ENCODE measurements around the gene RNASEH2A.
"Not testable (repeated sequence)": the region's sequence is repeated elsewhere in the genome, so short reads cannot be mapped to it uniquely, and the experiment has no call there.

RNASEH2A gene

DNA sequence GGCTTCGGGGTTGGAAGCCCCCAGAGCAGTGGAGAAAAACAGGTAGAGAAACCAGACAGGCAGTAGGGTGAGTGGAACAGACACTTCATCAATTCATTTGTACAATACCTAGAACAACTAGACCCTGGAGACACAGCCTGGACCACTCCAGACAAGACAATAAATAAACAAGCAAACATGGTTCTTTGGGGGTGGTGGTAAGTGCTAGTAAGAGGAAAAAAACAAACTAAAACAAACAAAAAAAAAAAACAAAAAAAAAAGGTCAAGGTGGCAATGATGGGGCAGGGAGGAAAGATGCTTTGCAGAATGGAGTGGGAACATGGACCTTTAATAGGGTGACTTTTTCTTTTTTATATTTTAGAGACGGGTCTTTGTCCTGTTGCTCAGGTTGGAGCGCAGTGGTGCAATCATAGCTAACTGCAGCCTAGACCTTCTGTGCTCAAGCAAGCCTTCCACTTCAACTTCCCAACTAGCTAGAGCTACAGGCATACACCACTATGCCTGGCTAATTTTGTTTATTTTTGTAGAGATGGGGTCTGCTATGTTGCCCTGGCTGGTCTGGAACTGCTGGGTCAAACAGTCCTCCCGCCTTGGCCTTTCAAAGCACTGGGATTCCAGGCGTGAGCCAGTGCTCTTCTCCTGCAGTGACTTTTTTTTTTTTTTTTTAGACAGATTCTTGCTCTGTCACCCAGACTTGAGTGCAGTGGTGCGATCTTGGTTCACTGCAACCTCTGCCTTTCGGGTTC lies 12.0 kb upstream of the RNASEH2A start:
- no peak for DNase-seq

DNA sequence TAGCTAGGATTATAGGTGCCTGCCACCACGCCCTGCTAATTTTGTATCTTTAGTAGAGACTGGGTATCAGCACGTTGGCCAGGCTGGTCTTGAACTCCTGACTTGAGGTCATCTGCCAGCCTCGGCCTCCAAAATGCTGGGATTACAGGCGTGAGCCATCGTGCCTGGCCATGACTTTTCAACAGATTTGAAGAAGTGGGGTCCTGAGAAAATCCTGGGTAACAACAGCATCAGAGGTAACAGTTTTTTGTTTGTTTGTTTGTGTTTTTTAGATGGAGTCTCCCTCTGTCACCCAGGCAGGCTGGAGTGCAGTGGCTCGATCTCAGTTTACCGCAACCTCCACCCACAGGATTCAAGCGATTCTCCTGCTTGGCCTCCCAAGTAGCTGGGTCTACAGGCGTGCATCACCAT lies 11.4 kb upstream of the RNASEH2A start:
- DNase-seq: no peak

DNA sequence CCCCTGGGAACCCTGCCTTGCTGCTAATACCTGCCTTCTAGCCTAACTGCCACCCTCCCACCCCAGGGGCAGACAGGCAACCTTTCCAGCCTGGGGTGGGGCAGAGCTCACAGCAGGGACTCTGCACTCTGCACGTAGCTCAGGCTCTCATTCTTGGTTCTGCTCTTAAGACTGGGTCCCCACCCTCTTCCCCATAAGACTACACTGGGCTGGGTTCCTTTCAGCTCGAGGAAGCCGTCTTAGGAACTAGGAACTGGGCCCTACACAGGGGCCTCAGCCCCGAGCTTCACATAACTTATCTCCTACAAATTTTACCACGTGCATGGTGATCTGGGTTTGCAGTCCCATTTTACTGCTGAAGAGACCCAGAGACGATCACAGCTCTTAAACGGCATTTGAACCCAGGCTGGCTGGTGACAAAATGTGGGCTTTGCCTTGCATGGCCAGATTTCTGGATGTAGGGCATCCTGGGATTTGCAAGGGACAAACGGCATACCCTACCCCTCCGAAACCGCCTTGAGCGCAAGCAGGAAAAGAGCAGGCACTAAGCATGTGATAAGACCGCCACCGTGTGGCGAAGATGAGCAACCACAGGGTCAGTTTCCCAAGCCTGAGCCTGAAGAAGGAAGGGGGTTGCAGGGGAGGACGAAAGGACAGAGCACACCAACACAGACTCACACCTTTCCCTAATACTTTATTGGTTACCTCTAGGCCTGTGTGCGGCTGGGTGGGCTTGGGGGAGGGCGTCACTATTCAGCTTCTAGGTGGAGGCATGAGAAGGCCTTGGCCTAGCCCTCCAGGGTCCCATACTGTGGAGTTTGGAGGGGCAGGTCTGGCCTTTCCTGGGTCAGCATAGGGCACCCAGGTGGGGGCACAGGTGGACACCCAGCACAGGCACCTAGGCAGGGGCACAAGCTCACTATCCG lies 10.0 kb upstream of the RNASEH2A start:
- peak; percentile 89 for DNase-seq

DNA sequence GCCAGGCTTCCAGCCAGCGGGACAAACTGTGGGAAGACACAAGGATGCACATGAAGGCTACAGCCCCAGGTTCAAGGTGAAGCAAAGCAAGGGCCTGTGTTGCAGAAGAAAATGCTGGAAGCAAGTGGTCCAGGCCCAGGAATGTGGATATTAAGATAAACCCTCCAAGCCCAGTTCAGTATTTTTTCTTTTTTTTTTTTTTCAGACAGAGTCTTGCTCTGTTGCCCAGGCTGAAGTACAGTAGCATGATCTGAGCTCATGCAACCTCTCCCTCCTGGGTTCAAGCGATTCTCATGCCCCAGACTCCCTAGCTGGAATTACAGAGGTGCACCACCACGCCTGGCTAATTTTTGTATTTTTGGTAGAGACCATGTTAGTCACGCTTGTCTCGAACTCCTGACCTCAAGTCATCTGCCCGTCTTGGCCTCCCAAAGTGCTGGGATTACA lies 9.2 kb upstream of the RNASEH2A start:
- no peak for DNase-seq

DNA sequence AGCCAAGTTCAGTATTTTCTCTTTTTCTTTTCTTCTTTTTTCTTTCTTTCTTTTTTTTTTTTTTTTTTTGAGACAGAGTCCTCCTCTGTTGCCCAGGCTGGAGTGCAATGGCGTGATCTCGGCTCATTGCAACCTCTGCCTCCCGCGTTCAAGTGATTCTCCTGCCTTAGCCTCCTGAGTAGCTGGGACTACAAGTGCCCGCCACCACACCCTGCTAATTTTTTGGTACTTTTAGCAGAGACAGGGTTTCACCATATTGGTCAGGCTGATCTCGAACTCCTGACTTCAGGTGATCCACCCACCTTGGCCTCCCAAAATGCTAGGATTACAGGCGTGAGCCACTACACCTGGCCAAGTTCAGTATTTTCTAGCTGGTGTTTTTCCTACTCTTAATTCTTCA lies 8.8 kb upstream of the RNASEH2A start:
- DNase-seq: not testable (repeated sequence)

DNA sequence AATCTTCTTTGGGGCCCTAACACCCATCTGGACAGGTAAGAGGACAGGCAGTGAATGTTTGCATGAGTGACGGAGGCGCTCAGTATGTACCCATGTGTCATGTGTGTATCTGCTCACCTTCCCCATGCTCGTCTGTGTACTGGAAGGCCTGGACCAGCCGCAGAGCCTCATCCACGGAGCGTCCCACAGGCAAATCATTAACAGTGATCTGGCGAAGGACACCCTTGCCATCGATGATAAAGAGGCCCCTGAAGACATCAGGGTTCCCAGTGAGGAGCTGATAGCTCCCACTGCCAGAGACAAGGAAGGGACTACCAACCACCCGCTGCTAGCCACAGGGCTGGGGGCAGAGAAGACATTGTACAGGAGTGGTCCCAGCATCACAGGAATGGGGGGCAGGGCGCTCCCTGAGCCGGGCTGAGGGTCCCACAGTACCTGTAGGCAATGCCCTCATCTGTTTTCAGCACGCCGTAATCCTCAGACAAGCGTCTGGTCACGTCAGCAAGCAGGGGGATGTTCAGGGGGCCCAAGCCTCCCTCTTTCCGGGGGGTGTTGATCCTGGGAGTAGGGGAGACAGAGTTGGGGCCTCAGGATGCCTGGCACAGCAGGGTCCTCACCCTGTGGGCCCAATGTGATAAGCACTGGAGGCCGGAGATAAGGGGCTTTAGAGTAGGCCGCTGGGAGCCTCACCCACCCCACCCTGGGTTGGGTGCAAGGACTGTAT lies 6.5 kb upstream of the RNASEH2A start:
- no peak for DNase-seq

DNA sequence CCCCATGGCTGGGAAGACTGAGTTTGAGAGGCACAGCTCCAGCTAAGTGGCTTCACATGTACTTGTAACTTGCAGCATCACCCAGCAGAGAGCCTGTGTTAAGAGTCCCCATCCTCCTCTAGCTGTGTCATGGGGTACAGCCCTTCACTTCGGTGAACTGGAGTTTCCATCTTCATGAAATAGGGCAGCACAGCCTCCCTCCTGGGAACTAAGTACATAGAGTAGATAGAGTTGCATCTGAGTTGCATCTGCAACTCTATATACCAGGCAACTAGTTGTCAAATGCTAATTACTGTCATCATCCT lies 6.0 kb upstream of the RNASEH2A start:
- no peak for DNase-seq

DNA sequence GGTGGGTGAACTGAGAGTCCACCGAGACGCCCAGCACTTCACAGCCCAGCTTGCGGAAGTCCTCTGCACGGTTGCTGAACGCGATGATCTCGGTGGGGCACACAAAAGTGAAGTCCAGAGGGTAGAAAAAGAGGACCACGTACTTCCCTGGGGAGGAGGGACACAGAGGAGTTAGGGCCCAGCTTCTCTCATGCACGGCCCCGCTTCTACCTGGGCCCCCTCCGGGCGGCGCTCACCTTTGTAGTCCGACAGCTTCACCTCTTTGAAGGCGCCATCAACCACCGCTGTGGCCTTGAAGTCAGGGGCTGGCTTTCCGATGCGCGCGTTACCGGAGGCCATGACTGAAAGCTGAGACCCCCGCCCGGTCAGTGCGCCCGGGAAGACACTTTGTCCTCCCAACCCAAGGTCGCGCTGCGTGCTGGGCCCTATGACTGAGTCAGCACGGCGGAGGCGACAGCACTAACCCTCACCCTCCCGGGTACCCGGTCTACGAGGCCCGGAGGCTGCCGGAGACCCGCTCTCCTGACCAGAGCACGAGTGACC lies 5.4 kb upstream of the RNASEH2A start:
- DNase-seq: peak; percentile 62

DNA sequence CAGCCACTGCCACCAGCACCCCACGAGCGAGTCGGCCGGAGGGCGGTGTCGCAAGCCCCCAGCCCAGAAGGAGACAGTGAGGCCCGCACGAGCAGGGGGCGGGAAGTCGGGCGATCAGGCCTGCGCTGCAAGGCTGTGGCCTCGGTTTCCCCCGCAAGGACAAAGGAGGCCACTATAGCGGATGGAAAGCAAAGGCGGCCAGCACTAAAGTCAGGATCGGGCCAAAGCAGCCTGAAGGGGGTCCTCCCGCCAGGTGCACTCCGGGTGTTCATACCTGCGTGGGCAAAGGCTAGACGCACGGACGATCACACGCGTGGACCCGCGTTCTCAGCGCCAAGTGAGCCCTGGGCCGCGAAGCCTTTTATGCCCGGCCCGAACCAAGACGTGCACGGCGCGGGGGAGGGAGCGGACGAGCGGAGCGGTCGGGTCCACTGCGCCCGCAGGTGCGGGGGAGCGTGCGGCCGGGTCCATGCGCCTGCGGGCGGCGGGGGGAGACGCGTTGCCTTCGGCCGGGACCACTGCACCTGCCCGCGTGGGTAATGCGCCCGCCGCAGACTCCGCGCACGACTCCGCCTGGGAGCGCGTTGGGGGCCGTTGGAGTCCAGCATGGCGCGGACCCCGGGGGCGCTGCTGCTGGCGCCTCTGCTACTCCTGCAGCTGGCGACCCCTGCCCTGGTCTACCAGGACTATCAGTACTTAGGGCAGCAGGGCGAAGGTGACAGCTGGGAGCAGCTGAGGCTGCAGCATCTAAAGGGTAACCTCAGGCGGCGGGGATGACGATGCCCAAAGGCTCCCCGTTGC lies 4.7 kb upstream of the RNASEH2A start, which contains the start of the genes PRDX2 and THSD8:
TSS of gene PRDX2 (minus strand) at position 335 of the 801 bp plus-strand sequence. CDS start 539 bp downstream, outside the sequence.
TSS of gene THSD8 (plus strand) at position 604 of the 801 bp plus-strand sequence. CDS start at position 607, 3 bp downstream.
- DNase-seq: peak; percentile 80

DNA sequence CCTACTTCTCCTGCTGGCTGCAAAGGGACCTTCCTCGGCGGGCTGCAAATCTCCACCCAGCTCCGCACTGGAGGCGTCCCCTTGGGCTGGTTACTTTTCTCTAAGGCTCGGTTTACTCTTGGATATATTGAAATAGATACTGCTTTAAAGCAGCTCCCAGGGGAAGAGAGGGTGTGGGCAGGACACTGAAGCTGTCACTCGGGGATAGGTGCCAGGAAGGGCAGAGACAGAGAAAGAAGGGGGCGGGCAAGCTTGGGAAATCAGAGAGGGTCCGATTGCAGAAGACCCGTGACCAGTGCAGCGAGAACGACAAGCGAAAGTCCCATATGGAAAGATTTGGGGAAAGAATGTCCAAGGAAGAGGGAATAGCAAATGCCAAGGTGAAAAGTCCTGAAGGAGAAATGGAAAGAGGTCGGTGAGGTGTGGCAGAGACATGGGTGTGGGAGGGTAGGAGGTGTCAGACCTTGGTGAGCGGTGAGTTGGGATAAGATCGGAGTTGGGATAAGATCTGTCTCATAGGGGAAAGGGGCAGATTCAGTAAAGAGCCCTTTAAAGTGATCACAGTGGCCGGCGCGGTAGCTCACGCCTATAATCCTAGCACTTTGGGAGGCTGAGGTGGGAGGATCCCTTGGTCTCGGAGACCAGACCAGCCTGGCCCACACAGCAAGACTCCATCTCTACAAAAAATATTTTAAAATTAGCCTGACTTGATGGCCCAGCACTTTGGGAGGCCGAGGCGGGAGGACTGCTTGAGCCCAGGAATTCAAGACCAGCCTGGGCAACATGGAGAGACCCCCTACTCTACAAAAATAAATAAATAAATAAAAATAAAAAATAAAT lies 3.9 kb upstream of the RNASEH2A start:
- no peak for DNase-seq

DNA sequence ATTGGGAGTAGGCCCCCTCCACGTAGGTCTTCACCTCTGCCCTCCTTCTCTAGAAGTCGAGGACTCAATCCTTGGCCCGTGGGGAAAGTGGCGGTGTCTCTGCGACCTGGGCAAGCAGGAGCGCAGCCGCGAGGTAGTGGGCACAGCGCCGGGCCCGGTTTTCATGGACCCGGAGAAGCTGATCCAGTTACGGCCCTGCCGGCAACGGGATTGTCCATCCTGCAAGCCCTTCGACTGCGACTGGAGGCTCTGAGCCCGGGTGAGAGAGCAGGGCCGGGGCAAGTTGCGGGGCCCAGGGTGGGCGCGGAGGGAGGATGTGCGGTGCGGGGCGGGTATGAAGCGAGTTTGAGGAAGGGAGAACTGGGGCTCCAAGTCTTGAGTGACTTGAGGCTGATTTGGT lies 2.3 kb upstream of the RNASEH2A start:
- no peak for DNase-seq

DNA sequence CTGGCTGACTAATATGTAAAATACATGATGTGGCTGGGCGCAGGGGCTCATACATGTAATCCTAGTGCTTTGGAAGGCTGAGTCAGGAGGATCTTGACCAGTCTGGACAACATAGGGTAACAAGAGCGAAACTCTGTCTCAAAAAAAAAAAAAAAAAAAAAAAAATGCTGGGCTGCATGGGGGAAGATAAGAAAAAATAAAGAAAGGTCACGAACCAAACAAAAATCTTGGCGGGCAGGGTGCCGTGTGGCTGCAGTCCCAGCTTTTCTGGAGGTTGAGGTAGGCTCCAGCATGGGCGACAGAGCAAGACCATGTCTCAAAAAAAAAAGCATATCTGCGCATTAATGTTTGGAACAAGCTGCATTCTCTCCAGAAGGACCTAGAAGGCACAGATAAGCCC lies 8.7 kb downstream of the RNASEH2A start:
- no peak for DNase-seq

DNA sequence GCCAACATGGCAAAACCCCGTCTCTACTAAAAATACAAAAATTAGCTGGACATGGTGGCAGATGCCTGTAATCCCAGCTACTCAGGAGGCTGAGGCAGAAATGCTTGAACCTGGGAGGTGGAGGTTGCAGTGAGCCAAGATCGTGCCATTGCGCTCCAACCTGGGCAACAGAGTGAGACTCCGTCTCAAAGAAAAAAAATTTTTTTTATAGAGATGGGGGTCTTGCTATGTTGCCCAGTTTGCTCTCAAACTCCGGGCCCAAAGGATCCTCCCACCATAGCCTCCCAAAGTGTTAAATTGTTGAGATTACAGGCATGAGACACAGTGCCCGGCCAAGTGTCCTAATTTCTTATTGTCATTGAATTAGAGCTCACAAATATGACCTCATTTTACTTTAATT lies 10.8 kb downstream of the RNASEH2A start:
- not testable (repeated sequence) for DNase-seq

DNA sequence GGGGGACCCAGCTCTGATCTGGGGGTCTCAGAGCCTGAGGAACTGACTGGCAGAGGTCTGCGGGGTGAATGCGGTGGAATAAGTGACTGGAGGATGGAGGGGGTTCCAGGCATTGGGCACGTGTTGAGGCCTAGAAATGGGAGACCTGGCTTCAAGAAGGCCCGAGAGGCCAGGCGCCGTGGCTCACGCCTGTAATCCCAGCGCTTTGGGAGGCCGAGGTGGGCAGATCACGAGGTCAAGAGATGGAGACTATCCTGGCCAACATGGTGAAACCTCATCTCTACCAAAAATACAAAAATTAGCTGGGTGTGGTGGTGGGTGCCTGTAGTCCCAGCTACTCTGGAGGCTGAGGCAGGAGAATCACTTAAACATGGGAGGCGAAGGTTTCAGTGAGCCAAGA lies 11.4 kb downstream of the RNASEH2A start:
- not testable (repeated sequence) for DNase-seq

DNA sequence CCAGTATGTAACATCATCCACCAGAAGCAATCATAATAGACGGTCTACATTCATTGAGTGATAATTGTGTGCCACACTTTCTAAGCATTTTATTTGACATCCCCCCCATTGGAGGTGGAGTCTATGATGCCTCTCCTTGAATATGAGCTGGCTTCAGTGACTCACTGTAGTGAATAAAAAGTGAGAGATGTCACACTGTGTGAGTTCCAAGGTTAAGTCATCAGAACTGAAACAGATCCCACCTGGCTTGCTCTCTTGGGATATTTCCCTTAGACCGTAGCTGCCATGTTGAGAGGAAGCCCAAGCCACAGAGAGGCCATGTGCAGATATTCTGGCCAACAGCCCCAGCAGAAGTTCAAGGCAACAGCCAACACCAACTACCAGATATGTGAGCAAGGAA lies 15.4 kb downstream of the RNASEH2A start:
- no peak for DNase-seq

DNA sequence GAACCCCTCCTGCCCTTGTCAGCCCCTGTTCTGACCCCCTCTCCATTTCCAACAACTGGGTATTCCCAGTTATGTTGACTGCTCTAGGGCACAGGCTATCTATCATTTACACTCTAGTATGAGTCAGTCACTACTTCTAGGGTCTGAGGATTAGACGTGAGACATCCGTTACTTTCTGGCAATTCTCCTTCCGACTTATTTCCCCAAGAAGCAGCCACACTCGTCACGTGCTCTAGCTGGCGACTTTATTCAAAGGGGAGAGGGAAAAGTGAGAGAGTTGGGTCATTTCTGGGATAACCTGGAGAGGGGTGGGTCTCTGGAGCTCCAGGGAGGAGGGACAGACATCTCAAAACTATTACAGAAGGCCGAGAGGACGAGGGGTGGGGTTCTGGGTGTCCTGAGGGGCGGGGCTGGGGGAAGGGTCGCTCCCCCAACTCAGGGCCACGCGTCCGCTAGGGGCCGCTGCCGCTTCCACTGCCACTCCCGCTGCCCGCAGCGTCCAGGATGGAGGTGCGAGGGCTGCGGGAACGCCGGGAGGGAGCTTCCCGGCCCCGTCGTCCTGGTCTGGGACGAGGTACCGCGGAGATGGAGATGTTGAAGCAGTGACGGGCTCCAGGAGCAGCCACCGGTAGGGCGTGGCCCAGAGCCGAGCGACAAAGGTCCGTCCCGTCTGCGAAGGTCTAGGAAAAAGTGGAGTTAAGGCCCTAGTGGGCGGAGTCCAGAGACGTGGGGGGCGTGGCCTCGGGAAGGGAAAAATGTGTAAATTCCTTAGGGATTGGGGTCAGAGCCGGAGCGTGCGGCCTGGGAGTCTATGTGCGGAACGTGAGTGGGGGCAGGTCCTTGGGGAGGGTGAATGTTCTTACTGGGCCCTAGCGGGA lies 19.1 kb downstream of the RNASEH2A start:
- peak; percentile 85 for DNase-seq

DNA sequence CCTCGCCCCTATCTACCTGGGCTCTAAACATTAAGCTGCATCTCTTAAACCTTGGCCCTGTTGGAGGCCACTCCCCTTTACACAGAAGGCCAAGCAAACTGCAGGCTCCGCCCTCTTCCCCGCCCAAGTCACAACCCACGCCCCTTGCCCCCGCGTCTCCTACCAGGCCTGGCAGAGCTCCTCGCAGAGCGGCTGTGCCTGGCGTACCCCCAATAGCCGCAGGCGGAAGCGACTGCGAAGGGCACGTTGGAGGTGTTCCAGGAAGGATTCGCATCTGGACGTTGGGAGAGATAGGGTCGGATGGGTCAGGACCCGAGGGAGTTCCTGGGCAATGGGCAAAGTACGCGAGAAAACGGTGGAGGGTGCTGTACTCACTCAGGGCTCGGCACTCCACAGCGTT lies 22.1 kb downstream of the RNASEH2A start:
- peak; percentile 80 for DNase-seq

DNA sequence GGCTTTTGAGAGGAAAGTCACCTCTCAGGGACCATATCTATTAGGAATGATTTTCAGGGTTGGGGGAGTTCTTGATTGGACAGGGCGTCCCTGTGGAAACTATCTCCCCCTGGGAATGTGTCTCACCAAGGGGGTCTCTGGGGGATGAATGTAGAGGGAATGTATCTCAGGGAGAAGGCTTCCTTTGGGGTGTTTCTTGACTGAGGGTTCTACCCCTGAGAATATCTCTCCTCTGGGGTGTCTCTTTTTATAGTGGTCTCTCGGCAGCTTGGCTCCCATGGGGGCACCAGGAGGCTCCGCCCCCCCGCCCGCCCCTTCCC lies 27.0 kb downstream of the RNASEH2A start:
- DNase-seq: no peak

DNA sequence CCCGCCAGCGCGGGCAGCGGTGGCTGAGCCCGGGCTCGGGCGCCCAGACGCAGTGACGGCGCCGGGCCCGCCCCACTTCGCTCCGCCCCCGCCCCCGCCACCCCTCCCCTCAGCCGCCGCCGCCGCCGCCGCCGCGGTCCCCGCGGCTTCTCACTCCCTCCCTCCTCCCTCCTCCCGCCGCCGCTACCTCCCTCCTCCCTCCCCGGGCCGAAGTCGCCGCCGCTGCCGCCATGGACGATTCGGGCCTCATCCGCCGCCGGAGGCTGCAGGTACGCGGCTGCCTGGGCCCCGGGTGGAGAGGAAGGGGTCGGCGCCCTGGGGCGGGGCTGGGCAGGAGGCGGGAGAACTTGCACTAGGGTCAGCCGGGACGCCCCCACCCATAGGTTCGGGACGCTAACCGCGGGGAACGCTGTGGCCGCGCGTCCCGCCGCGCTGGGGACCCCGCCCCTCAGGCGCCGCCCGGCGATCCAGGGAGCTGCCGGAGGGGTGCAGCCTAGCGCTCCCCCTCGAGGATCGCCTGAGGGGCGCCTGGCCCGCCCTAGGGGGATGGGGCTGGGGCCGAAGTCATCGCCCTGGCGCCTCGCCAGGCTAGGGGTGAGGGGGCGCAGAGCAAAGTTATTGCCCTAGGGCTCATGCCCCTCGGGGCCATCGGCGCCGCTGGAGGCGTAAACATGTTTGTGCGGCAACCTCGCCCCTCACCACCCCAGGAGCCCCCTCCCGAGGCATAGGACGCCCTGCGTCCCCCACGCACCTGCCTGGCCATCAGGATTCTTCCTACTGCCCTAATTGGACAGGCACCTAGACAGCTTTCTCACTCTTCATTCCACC lies 27.6 kb downstream of the RNASEH2A start:
- DNase-seq: peak; percentile 81

All from islet precursor cell (in vitro differentiated cells).